T-helper 2 cell (primary cell): ENCODE measurements around the gene UNC5C.
A peak's percentile ranks its signal among the peaks of the same experiment; 100 is the strongest.

Source experiments
- DNase-seq, 5 experiments: peaks; one replicate each; pipeline versions ENCODE4 v3.0.0 to v3.0.0-alpha.2; 2012 to 2022

UNC5C gene

DNA sequence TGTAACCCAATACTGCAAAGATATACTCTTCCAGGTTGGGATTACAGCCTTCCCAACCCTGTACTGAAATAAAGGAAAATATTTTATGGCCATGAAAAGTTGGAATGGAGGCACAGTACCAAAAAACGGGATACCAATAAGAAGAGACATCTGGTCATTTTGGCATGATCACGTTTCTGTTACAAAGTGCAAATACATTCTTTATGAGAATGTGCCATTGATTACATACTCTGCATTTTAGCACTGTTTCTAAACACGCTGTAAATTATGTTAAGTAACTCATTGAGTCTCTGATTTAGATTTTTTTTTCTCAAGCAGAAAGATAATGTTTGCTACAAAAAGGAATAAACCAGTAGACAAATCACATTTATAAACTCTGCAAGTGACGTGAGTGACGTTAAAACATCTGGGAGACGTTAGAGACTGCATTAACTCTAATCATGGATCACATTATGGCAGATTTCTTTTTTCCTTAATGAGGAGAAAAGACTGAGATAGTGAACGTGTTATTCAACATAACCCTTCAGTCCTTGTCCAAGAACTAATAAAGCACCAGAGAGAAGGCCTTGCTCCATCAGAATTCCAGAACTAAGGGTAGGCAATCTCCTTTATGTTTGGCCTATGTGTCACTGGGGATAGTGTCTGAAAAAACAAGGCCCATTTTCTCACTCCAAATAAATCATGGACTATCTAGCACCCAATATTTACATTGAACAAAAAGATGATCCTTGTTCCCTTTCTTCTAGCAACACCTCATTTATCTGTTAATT is 31.0 kb downstream of the UNC5C start:
- DNase-seq, result no peak

DNA sequence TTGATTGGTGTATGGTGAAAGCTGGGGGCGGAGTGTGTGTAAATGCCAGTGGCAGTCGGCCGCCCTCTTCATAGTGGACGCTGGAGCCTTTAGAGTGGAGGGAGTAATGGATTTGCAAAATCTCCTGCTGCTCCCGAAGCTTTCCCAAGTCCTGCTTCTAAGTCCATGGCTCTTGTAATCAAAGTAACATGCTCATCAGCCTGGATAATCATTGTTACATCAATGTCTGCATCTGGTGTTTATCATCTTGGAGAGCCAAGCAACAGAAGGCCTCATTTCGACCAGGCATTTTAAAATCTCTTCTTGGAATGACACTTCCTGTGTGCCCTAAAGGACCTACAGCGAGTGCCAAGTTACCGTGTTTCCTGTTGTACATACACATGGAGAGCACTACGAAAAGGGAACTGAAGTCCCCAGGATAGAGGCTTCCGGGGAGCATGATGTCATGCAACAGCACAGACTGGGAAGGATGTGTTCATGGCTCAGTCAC is 32.2 kb downstream of the UNC5C start:
- DNase-seq, result no peak

DNA sequence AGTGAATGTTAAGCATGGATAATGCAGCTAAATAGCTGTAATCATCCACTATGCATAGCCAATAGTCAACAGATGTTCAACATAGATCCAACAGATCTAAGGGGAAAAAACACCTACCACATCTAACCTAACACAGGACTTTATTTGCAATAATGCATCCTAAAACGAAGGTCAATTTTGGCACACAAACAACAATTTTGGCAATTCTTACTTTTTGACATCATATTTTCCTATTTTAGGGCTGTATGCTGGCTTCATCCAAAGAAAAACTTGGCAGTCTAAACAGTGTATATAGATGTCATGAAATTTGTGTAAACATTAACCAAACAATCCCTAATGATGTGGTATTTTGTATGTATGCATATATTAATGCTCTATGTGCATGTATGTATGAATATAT is 33.2 kb downstream of the UNC5C start:
- no peak for DNase-seq

DNA sequence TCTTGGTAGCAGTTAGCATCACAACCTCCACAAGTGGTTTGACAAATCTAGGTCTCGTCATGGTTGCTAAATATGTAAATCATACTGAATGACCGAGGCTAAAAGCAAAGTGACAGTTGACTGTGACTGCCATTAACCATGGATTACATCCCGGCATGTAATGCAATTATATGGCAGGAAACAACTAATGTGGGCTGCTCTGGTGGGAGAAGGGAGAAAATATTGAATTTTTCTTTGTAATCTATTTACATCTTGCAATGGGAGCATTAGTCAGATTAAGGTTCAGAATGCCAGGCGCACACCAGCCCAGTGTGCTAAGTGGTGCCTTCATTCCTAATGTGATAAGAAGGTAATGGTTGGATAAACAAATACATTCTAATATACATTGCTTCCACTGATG is 35.8 kb downstream of the UNC5C start:
- no peak for DNase-seq

DNA sequence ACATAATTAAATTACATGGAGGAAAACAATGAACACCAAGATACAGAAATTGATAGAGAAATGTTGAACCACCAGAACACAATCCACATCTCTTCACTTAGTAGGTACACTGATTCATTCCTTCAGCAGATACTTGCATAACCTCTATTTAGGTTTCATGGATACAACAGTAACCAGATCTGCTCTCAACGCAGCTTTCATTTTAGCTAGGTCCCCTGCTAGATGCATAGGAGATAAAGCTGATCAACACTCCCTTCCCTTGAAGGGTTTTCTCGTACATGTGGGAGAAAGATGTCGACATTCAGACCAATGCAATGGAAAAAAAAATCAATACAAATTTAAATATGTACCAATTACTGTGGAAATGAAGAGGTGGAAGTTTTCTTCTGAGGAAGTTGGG is 37.3 kb downstream of the UNC5C start:
- no peak for DNase-seq

DNA sequence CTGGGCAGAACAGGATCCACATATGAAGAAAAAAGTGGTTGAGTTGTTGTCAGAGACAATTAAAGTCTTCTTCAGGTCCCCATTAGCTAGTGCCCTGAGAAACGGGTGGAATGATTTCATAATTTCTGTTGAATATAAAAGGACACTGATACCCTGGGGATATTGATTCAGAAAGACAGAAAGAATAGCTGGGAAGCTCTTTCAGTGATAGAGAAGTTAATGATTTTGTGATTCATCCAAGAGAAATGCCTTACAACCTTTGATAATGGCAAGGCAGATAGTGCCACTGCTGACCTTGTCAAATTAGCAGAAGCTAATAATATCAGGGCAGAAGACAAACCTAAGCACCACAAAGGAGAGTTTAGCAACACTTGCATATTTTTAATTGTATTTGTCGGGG is 37.9 kb downstream of the UNC5C start:
- no peak for DNase-seq

DNA sequence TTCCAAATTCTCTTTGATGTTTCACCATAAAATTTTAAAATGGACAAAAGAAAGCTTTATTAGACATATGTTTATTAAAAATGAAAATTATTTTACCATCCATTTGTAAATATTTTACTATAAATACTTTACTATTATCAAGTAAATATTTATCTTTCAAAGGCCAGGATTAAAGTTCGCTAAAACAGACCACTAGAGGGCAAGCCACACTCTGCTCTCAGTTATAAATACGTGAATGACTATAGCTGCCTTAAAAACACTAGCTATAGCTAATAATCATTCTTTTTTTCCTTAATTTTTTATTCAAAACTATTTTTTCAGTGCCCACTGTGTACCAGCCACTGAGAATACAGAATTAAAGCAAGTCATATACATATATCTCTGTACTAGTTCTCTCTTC is 38.6 kb downstream of the UNC5C start:
- peak in 1 of 5 experiments; percentile 26 for DNase-seq

DNA sequence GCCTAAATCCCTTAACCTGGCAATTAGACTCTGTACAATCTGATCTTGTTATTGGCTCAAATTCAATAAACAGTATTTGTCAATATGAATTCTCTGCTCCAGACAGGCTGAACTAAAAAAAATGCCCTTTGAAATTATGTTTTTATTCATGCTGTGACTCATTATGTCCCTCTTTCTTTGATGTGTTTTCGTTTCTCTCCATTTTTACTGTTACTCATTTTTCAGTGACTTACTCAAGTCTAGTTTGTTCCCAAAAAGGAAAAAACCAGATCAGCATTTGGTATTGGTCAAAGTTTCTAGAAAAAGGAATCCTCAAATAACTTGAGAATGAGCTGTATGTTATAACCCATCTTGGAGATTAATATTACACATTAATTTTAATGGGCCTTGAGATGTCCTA is 40.4 kb downstream of the UNC5C start:
- no peak for DNase-seq

DNA sequence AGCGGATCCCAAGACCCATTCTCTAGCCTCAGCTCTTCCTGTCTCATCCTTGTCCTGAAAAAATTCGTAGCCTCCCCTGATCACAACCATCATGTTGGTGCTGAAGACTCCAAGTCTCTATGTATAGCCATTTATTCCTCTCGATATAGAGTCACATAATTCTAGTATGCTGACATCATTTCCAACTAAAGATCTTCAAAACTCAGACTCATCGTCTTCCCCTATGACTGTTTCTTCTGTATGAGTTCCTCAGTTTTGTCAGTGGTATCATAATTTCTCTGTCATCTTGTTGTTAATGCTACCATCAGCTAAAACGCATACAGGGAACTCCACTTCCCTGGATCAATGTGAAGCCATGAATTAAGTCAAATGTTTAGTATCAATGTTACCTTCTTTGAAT is 41.2 kb downstream of the UNC5C start:
- no peak for DNase-seq

DNA sequence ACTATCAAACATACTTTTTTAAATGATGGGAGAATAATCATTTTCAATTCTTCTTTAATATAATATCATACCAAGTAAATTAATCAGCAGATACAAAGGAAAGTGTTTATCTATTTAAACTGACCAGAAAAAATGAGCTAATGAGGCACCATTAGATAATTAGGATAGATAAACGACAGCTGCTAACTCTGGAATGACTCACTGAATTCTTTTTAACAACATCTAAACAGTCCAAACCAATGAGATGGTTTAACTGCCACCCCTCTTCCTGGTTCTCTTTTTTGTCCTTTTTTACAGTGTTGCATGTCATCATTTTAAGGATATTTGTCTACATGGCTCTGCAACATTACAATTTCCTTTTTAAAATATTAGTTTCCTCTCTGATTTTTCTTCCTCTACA is 41.6 kb downstream of the UNC5C start:
- DNase-seq, result no peak

DNA sequence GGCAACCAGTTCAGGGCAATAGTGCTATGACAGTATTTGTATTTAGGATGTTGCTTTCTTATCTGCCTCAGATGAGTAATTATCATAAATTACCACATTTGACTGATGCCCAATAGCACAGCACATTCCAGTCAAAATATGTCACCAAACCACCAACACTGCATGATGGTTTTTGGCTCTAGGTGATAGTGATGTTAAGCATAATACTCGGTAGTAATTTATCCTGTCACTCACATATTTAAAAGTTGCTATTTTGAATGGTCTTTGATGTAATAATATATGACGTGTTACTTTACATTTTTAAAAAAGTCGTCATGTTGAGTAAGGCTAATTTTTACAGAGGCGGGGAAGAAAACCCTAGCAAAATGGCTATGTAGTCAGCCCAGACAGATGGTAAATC is 42.5 kb downstream of the UNC5C start:
- no peak for DNase-seq

DNA sequence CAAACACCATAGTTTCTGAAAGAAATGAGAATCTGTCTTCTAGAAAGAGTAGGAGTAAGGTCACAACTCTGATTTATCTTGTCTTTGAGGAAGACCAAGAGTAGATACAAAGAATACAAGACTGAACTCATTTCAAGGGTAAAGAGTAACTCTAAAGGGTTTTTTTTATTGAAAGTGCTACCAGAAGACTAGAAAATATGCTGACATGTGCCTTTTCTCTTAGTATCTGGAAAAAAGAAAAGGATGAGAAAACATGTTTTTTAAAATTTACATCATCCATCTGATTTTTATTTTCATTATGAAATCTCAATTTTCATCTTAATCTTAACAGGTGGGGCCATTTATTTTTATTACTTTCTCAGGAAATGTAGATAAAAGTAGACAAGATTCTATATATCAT is 43.0 kb downstream of the UNC5C start:
- DNase-seq, result no peak

DNA sequence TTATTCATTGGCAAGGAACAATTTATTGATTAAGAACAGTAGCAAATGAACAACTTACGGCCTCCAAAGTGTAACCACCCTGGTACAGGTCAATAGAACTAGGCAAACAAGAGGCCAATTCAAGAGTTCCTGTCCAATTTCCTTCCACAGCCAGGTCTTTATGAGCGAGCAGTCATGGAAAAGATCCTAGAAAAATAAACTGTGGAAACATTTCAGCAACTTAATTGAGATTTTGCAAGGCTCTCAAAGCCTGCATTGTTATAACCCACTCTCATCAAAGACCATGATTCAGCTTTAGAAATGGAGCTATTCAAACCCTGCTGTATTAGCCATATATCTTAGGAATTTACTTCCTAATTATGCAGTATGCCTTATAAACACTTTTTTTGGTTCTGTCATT is 43.6 kb downstream of the UNC5C start:
- no peak for DNase-seq

DNA sequence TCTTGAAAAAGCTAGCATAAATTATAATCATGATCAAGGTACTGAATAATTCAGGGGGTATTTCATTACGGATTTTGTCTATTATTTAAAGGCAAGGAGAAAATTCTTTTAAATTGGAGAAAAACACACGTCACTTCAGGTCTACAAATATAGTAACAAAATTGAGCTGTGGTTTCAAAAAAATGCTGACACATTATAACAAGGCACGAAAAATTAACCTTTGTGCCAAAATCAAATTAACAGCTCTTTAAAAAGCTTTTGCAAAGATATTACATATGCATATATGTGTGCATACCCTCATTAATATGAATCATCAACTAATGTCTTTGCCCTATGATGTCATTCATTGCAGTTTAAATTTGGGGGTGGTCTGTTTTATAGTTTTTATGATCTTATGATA is 44.3 kb downstream of the UNC5C start:
- DNase-seq, result no peak

DNA sequence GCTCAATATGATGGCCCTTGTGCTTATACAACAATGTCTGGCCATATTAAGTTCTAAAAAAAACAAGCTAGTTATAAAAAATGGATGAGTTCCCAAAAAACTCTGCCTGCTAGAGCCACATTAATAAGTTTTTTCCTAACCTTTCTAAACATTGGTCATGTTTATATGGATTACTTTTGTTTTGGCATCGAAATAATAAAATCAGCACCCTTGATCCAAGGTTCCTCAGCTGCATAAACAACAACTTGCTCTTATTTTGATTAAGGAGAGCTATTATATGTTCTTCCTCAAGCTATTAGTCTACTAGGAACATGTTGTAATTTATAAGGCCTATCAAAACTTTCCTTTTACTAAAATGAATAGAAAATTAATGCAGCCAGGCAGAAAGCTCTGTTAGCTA is 48.4 kb downstream of the UNC5C start:
- no peak for DNase-seq

DNA sequence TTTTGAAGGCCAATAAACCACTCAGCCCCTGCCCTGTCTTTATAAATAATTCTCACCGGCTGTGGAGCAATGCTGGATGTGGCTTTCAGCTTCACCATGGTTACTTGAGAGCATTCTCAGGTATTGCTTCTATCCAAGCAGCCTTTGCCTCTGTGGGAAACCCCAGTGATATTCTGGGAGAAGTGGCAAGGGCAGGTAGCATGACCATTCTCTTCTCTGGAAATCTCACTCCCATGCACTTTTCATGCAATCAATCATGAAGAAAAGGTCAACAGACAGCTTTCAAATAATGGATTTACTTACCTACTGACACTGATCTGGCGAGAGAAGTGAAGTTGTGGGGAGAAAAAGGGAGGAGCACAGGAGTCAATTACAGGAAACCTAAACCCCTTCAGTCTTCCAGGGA is 49.5 kb downstream of the UNC5C start:
- no peak for DNase-seq

DNA sequence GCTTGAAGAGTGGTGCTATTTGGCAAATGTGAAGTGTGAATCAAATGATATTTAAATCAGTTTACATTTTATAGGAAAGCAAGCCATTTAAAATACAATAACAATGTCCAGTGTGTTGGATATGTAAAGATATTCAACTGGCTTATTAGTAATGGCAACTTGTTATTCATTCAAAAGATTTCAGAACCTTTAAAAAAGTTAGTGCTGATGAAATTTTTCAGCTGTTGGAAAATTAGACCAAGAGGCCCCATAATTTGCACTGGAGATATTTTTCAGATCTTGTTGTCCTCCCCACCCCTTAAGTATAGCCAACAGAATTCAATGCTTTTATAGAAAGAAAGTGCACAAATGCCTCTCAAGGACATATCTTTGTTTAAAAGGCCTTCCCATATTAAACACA is 54.6 kb downstream of the UNC5C start:
- DNase-seq, result no peak

DNA sequence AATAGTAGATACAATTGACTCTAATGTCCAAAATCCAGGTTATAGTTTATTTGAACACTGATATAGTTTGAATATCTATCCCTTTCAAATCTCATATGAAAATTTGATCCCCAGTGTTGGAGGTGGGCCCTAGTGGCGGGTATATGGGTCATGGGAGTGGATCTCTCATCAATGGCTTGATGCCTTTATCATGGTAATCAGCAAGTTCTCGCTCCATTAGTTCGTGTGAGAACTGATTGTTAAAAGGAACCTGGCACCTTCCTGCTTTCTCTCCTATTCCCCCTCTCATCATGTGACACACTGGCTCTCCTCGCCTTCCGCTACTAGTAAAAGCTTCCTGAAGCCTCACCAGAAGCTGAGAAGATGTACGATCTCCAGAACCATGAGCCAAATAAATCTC is 70.1 kb downstream of the UNC5C start:
- no peak for DNase-seq

DNA sequence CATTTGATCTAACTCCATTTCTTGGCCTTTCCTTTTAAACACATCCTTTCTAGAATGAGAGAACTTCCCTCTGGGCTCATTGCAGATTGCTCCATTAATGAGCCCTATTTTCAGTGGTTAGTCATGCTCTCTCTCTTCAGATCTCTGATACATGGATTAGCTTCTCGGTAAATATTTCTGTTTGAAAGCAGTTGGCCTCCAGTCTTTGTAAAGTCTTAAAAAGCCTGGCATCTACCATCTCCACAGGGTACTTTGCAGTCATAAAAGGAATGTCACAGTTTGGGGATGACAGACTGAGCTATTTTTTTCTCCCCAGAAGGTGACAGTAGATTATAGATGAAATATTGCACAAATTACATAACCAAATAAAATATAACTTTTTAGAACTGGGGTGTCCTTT is 72.7 kb downstream of the UNC5C start:
- DNase-seq, result no peak

DNA sequence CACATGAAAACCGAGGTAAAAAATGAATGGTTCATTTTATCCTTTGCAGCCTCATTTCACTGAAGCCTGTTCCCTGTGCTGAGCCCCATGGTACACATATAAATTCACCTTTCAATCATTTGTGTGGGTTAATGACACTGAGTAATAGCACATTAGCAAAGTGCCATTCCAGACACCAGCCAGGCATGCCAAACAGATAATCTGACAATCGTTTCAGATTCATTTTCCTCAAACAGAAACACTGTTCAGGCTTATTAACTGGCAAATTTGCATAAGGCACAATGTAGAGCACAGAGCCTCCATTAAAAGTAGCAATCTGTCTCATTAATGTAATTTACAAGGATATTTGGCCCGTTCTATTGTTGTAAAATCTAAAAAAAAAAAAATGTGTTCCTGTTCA is 76.2 kb downstream of the UNC5C start:
- no peak for DNase-seq

DNA sequence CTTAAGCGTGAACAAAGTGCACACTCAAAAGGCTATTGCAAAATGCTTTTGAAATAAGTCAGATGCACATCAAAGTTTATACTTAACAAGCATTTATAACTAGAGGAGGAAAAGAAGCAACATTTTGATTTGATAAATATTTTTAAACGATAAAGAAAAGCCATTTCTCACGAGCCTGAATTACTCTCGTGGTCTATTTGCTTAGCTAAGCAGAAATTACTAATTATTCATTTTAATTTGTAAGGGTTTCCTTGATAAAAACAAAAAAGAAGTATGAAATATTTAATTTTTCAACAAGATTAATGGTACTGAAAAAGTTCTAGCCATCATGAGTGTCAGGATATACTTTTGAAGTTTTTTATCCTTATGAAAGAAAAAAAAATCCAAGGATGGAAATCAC is 78.2 kb downstream of the UNC5C start:
- DNase-seq, result no peak

DNA sequence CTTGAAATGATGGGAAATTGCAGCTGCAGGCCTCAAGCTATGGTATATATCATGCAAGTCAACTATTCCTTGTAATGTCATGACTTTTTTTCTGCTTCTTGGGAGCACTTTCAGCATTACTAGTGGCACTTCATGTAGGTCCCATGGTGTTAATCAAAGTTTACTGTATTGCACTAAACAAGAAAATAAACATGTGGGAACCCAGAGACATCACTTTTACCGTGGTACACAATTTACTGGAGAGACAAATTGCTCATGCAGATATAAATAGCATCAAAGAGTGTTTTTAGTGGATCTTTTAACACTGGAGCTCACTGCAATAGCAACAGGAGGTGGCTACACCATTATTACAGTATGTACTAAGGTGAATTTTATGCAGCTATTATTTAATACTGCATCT is 79.2 kb downstream of the UNC5C start:
- DNase-seq, result no peak

DNA sequence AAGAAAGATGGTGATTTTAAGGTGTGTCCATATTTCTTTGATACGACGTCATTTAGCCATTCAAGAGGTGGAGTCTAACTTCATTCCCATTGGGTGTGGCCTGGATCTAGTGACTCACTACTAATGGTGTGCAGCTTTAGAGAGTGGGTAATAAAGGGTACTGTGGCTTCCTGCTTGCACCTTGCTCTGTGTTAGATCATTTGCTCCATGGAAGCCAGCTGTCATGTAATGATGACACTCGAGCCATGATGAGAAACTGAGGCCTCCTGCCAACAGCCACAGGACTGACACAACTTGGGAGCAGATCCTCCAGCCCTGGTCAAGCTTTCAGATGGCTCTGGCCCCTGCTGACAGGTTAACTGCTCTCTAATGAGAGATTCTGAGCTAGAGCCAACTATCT is 82.0 kb downstream of the UNC5C start:
- no peak for DNase-seq

DNA sequence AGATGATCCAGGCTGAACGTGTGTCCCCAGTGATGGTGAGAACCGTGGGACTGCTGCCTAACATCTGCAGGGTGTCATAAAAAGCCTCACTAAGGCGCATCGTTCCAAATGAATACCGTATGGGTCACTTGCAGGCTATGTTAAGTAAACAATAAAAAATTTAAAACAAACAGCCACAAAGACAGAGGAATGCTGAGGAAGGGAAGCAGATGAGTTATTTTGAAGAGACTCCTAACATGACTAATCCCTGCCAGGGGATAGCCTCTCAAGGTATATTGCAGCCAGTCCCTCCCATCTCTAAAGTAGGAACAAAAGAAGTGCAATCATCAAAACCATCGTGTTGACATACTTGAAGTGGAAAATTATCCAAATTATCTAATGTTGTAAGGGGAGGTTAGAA is 83.8 kb downstream of the UNC5C start:
- DNase-seq, result no peak

DNA sequence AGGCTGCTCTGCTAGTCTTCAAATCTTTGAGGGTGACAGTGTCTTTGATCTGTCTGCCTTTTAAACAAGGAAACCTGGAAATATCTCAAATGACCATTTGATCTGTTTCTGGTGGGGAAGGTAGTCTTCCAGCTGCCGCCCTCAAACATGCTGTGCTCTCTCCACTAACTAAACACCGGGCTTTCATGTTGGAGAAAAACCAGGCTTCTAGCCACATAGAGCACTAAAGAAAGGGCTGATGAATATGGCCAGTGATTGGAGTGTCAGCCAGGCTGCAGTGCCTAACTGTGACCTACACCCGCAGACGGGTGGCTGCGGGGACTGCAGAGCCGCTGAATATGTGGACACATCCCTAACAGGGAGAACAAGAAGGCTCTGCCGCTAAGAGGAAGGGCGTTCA is 85.9 kb downstream of the UNC5C start:
- DNase-seq, result no peak
